ENCODE measurements around the gene OXGR1.

OXGR1 gene

DNA sequence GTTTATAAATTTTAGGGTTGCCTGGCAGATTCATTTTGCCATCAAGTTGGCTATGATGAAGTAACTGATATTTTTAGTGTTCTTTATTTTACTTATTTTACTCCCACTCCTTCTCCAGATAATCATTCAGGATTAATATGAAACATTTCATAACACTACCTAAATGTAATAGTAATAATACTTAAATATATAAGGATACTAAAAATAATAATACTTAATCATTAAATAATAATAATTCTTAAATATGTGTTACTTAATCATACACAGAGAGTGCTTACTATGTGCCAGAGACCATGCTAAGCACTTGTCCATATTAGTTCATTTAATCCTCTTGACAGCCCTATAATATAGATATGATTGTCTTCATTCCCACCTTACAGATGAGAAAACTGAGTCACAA is 23.0 kb upstream of the OXGR1 start:
- no peak overlapping the region for H3K4me2 ChIP-seq (ENCODE audit: low read length)
- H3K4me1 ChIP-seq (ENCODE audit: insufficient read depth, low read length, severe bottlenecking): peaks cover 10% of the 10 kb centered on the region
- H3K27ac ChIP-seq (ENCODE audit: low read depth, low read length, poor library complexity, severe bottlenecking): no peak overlapping the region
- H3K9ac ChIP-seq (ENCODE audit: low read length): no peak overlapping the region
- TF ChIP-seq EZH2 (IDR thresholded peaks at IDR 0.05; ENCODE audit: borderline replicate concordance, low read length): no peak
- TF ChIP-seq, protein P1, sequence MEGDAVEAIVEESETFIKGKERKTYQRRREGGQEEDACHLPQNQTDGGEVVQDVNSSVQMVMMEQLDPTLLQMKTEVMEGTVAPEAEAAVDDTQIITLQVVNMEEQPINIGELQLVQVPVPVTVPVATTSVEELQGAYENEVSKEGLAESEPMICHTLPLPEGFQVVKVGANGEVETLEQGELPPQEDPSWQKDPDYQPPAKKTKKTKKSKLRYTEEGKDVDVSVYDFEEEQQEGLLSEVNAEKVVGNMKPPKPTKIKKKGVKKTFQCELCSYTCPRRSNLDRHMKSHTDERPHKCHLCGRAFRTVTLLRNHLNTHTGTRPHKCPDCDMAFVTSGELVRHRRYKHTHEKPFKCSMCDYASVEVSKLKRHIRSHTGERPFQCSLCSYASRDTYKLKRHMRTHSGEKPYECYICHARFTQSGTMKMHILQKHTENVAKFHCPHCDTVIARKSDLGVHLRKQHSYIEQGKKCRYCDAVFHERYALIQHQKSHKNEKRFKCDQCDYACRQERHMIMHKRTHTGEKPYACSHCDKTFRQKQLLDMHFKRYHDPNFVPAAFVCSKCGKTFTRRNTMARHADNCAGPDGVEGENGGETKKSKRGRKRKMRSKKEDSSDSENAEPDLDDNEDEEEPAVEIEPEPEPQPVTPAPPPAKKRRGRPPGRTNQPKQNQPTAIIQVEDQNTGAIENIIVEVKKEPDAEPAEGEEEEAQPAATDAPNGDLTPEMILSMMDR (IDR thresholded peaks at IDR 0.05; ENCODE audit: low read length): no peak
- no peaks in the 10 kb centered on the region for H3F3A ChIP-seq (ENCODE audit: insufficient read depth, low read length)
- H3K36me3 ChIP-seq (ENCODE audit: insufficient read depth, low read length): no peaks in the 10 kb centered on the region
- H3K9me2 ChIP-seq (ENCODE audit: low read depth, low read length): no peaks in the 10 kb centered on the region
- no peaks in the 10 kb centered on the region for H3K79me2 ChIP-seq (ENCODE audit: insufficient read depth, low read length)
- H4K20me1 ChIP-seq (ENCODE audit: insufficient read depth, low read length): no peaks in the 10 kb centered on the region
- no peak overlapping the region for H3K4me3 ChIP-seq (ENCODE audit: low read depth, low read length, poor library complexity, severe bottlenecking)
- no peaks in the 10 kb centered on the region for H3K9me3 ChIP-seq (ENCODE audit: low read length)
- no peaks in the 10 kb centered on the region for H3K27me3 ChIP-seq (ENCODE audit: insufficient read depth, low read length)
- no peak overlapping the region for H2AFZ ChIP-seq (ENCODE audit: low read length)

DNA sequence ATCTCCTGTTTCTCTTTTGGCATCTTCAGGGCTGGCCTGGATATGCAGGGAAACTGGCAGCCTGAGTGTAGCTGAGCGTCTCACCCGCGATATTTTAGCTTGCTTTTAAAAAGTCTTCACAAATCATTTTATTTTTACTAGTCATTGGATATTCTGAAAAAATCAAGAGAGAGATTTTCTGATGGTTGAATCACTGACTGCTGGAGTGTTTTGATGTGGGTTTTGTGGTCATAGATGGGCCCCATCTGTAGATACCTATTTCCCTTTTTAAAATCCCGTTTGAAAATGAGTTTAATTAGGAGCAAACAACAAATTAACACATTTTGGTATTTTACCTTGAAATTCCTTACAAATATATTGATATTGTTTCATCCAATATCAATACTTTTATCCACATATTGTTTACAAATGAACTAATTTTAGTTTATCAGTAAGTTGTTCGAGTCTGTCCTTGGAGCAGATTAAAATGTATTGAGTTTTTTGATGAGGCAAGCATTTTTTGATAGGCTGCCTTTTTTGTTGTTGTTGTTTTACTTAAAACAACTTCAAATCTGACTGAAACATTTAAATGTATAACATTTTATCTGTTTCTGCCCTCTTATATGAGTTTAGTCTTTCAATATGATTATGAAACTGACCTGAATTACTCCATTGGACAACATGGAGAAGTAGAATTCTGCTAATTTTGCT is 21.5 kb upstream of the OXGR1 start:
- Histone ChIP-seq H3K4me1 (ENCODE audit: insufficient read depth, low read length, severe bottlenecking) (peaks cover 10% of the 10 kb centered on the region), H2AFZ (ENCODE audit: low read length) (no peak overlapping the region), H3K9me3 (ENCODE audit: low read length) (no peaks in the 10 kb centered on the region), H3F3A (ENCODE audit: insufficient read depth, low read length) (no peaks in the 10 kb centered on the region), H3K4me2 (ENCODE audit: low read length) (no peak overlapping the region), H3K27ac (ENCODE audit: low read depth, low read length, poor library complexity, severe bottlenecking) (no peak overlapping the region), H3K9ac (ENCODE audit: low read length) (no peak overlapping the region), H3K79me2 (ENCODE audit: insufficient read depth, low read length) (no peaks in the 10 kb centered on the region), H3K9me2 (ENCODE audit: low read depth, low read length) (no peaks in the 10 kb centered on the region), H3K27me3 (ENCODE audit: insufficient read depth, low read length) (no peaks in the 10 kb centered on the region), H4K20me1 (ENCODE audit: insufficient read depth, low read length) (no peaks in the 10 kb centered on the region), H3K4me3 (ENCODE audit: low read depth, low read length, poor library complexity, severe bottlenecking) (no peak overlapping the region), H3K36me3 (ENCODE audit: insufficient read depth, low read length) (no peaks in the 10 kb centered on the region)
- TF ChIP-seq, protein P1 (IDR thresholded peaks at IDR 0.05; ENCODE audit: low read length): no peak
- no peak for TF ChIP-seq EZH2 (IDR thresholded peaks at IDR 0.05; ENCODE audit: borderline replicate concordance, low read length)

DNA sequence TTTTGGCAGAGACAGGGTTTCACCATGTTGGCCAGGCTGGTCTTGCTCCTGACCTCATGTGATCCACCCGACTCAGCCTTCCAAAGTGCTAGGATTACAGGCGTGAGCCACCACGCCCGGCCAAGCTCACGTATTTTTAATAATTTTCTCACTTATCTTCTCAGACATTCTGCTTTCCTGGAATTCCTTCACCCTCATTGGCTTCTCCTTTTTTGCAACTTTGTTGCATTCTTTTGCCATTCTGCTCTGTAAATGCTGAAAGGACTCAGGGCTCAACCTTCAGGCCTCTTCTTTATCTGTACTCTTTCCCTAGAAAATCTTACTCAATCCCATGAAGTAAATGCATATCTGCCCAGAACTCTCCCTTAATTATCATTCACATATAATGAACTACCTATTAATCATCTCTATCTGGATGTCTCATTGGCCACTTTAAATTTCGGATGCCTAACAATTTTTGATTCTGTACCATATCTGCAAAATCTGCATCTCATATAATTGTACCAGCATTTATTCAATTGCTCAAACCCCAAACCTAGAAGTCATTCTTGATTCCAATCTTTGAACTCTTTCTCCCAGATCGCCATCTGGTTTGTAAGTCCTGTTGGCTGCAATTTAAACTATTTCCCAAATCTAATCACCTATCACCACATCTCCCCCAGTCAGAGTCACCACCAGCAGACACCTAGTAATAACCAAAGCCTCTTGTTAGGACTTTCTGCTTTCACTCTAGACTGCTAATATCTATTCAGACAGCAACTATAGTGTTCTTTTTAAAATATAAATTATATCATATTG is 18.2 kb upstream of the OXGR1 start:
- Histone ChIP-seq H3K27ac (ENCODE audit: low read depth, low read length, poor library complexity, severe bottlenecking) (no peak overlapping the region), H3K4me2 (ENCODE audit: low read length) (no peak overlapping the region), H3K9me3 (ENCODE audit: low read length) (no peaks in the 10 kb centered on the region), H2AFZ (ENCODE audit: low read length) (no peak overlapping the region), H3K9me2 (ENCODE audit: low read depth, low read length) (no peaks in the 10 kb centered on the region), H3K9ac (ENCODE audit: low read length) (no peak overlapping the region), H3K4me1 (ENCODE audit: insufficient read depth, low read length, severe bottlenecking) (peaks cover 10% of the 10 kb centered on the region), H4K20me1 (ENCODE audit: insufficient read depth, low read length) (no peaks in the 10 kb centered on the region), H3K27me3 (ENCODE audit: insufficient read depth, low read length) (no peaks in the 10 kb centered on the region), H3K36me3 (ENCODE audit: insufficient read depth, low read length) (no peaks in the 10 kb centered on the region), H3K4me3 (ENCODE audit: low read depth, low read length, poor library complexity, severe bottlenecking) (no peak overlapping the region), H3F3A (ENCODE audit: insufficient read depth, low read length) (no peaks in the 10 kb centered on the region), H3K79me2 (ENCODE audit: insufficient read depth, low read length) (no peaks in the 10 kb centered on the region)
- no peak for TF ChIP-seq EZH2 (IDR thresholded peaks at IDR 0.05; ENCODE audit: borderline replicate concordance, low read length)
- TF ChIP-seq, protein P1 (IDR thresholded peaks at IDR 0.05; ENCODE audit: low read length): no peak
